Smooth muscle cell (in vitro differentiated cells): ENCODE data around the gene ZNF789. TPM values are rescaled to one million over a fixed set of nuclear protein-coding genes. Genes with fewer than 3 reads are reported as not detected.

Experiments used
- DNase-seq: peaks from one replicate; lab custom pipeline; 2025; ENCODE audit not compliant: unreplicated experiment; lab: John Stamatoyannopoulos, UW
- H2AFZ ChIP-seq: fragments of 200-600 bp; sonication (generic); 2 replicates; pipeline ENCODE4 v1.6.0; 2016; ENCODE audit warnings: antibody characterized with exemption, low read depth, mild to moderate bottlenecking
- H3F3A ChIP-seq: fragments of 200-600 bp; sonication (generic); 2 replicates; pipeline ENCODE4 v1.6.0; 2017; ENCODE audit warnings: antibody characterized with exemption, low read depth
- H3K27ac ChIP-seq: fragments of 200-600 bp; sonication (generic); 2 replicates; pipeline ENCODE4 v1.5.1; 2016; ENCODE audit warnings: low read depth, mild to moderate bottlenecking
- H3K27me3 ChIP-seq: fragments of 200-600 bp; sonication (generic); 2 replicates; pipeline ENCODE4 v1.6.1; 2016; ENCODE audit warnings: low read depth, mild to moderate bottlenecking
- H3K36me3 ChIP-seq: fragments of 200-600 bp; sonication (generic); 2 replicates; pipeline ENCODE4 v1.5.1; 2016; ENCODE audit warnings: low read depth
- H3K4me1 ChIP-seq: fragments of 200-600 bp; sonication (generic); 2 replicates; pipeline ENCODE4 v1.5.1; 2016; ENCODE audit warnings: low read depth
- H3K4me2 ChIP-seq: fragments of 200-600 bp; sonication (generic); 2 replicates; pipeline ENCODE4 v1.6.0; 2016; ENCODE audit warnings: mild to moderate bottlenecking
- H3K4me3 ChIP-seq: fragments of 200-600 bp; sonication (generic); 2 replicates; pipeline ENCODE4 v1.5.1; 2016; ENCODE audit warnings: mild to moderate bottlenecking
- H3K79me2 ChIP-seq: fragments of 200-600 bp; sonication (generic); 2 replicates; pipeline ENCODE4 v1.6.0; 2016; ENCODE audit warnings: low read depth, mild to moderate bottlenecking
- H3K9ac ChIP-seq: fragments of 200-600 bp; sonication (generic); 2 replicates; pipeline ENCODE4 v1.6.0; 2016; ENCODE audit warnings: low read depth
- H3K9me3 ChIP-seq: fragments of 200-600 bp; sonication (generic); replicated peaks from 2 replicates; pipeline ENCODE4 v1.5.1; 2016; ENCODE audit warnings: low read depth
- H4K20me1 ChIP-seq: fragments of 200-600 bp; sonication (generic); 2 replicates; pipeline ENCODE4 v1.6.0; 2016; ENCODE audit warnings: low read depth
- WGBS: methylation state at CpG from one replicate; pipeline ENCODE4 v1.1.7; 2016; ENCODE audit warnings: low lambda C conversion rate; 5-methylcytosine and 5-hydroxymethylcytosine counted together
- polyA plus RNA-seq: library from polyadenylated mRNA; unstranded; fragments of >200 nt; fragmentation: Nextera tagmentation; extraction: Ambion mirVana; gene quantifications from 2 replicates; pipeline ENCODE4 v1.2.1, GENCODE V29; 2016
- total RNA-seq: library from RNA; depleted of rRNA; stranded (reverse); fragments of >200 nt; gene quantifications from 2 replicates; pipeline ENCODE4 v1.2.3, GENCODE V29; 2014
- TF ChIP-seq, protein P1 (sequence below): fragments of 200-600 bp; sonication (generic); IDR thresholded peaks from 2 replicates; pipeline ENCODE4 v1.5.1; 2017; ENCODE audit warnings: borderline replicate concordance, mild to moderate bottlenecking, antibody characterized with exemption; ENCODE audit not compliant: insufficient read depth, poor library complexity, severe bottlenecking

Gene ZNF789
- total and polyA plus RNA-seq, 2 experiments from 2014 or later = 2.2 to 2.5 TPM

GRCh38 chr7:99456288-99456687, 16.4 kb upstream of the ZNF789 start:
- Histone ChIP-seq H3K4me1 (no peaks in the 10 kb centered on the region), H3K9me3 (no peaks in the 10 kb centered on the region), H3K79me2 (peaks cover 27% of the 10 kb centered on the region), H3K4me2 (no peak overlapping the region), H2AFZ (no peak overlapping the region), H3K9ac (no peak overlapping the region), H4K20me1 (peaks cover 49% of the 10 kb centered on the region), H3K27ac (no peak overlapping the region), H3F3A (peaks cover 8% of the 10 kb centered on the region), H3K27me3 (no peaks in the 10 kb centered on the region), H3K4me3 (no peak overlapping the region), H3K36me3 (no peaks in the 10 kb centered on the region)
- TF ChIP-seq, protein P1, sequence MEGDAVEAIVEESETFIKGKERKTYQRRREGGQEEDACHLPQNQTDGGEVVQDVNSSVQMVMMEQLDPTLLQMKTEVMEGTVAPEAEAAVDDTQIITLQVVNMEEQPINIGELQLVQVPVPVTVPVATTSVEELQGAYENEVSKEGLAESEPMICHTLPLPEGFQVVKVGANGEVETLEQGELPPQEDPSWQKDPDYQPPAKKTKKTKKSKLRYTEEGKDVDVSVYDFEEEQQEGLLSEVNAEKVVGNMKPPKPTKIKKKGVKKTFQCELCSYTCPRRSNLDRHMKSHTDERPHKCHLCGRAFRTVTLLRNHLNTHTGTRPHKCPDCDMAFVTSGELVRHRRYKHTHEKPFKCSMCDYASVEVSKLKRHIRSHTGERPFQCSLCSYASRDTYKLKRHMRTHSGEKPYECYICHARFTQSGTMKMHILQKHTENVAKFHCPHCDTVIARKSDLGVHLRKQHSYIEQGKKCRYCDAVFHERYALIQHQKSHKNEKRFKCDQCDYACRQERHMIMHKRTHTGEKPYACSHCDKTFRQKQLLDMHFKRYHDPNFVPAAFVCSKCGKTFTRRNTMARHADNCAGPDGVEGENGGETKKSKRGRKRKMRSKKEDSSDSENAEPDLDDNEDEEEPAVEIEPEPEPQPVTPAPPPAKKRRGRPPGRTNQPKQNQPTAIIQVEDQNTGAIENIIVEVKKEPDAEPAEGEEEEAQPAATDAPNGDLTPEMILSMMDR = no peak
- WGBS = 93% methylated on average over 13 of the region's 13 CpGs
- no peak for DNase-seq

DNA sequence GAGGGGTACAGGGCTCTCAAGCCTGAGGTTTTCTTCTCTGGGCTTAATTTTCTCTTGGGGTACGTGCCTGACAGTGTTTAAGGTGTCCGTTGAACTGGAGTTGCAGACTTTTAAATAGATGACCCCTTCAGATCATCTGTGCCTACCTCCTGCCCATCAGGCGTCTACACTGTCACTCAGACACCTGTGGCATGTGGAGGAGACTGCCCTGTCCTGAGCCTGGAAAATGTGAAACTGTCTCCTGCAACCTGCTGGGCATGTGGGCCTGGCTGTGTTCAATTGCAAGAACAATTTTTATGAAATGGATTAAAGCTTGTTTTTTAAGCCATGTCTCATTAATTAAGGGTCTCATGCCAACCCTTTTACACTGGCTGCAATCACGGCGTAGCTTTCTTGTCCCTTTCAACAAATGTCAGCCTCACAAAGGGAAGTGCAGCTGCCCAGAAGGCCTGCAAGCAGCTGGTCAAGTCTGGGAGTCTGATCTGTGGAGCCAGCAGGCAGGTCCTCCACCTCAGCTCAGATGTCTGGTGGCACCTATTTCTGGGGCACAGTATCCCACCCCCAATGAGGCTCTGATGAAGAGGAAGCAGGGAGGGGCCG, 15.5 kb upstream of the ZNF789 start:
- H4K20me1 ChIP-seq = peaks cover 56% of the 10 kb centered on the region

DNA sequence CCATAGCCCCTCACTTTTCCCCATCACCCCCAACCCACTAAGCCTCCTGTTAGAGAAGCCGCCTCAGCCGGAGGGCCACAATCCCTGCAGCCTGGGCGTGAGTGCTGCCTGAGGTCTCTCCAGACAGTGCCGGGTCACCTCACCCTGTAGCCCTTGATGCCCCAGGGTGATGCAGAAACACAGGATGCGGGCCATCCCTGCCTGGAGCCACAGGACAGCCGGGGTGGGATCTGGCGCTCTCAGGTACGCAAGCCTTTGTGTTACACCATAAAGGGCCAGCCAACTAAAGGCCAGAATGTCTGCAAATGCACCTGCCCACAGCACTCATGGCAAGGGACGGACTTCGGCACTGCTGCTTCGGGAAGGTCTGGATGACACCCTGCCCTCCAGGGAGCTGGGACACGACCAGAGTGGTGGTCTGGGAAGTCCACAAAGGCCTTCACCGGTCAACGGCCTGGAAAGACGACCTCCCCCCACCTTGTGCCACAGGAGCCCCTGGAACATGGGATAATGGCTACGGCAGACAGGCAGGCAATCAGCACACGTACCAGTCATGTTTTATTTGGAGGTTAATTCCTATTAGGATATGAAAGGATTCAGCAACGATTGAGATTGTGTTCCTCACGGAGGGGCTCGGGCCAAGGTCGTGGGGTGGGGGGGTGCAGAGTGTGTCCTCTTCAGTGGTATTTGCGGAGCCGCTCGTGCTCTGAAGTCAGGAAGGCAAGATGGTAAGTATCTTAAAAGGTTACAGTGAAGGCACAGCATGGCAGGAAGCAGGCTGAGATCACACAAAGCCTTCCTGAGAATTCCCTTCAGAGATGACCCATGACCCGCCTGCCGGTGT, 14.8 kb upstream of the ZNF789 start:
- Histone ChIP-seq H3F3A (peaks cover 8% of the 10 kb centered on the region), H3K36me3 (no peaks in the 10 kb centered on the region), H3K27me3 (no peaks in the 10 kb centered on the region), H3K27ac (no peak overlapping the region), H3K4me3 (no peak overlapping the region), H4K20me1 (peaks cover 62% of the 10 kb centered on the region), H2AFZ (no peak overlapping the region), H3K4me2 (no peak overlapping the region), H3K79me2 (peaks cover 43% of the 10 kb centered on the region), H3K4me1 (no peaks in the 10 kb centered on the region), H3K9ac (no peak overlapping the region), H3K9me3 (no peaks in the 10 kb centered on the region)
- TF ChIP-seq, protein P1 = no peak
- 96% methylated on average over 26 of the region's 26 CpGs for WGBS
- DNase-seq = no peak

More for the DNA sequence above, 15.5 kb upstream of the ZNF789 start:
- H3F3A ChIP-seq = peaks cover 8% of the 10 kb centered on the region
- no peaks in the 10 kb centered on the region for H3K9me3 ChIP-seq
- no peak overlapping the region for H3K27ac ChIP-seq
- no peak overlapping the region for H3K4me3 ChIP-seq
- WGBS = 98% methylated on average over 6 of the region's 6 CpGs
- TF ChIP-seq, protein P1 = no peak
- no peaks in the 10 kb centered on the region for H3K27me3 ChIP-seq
- DNase-seq = no peak
- H2AFZ ChIP-seq = no peak overlapping the region
- no peaks in the 10 kb centered on the region for H3K4me1 ChIP-seq
- H3K36me3 ChIP-seq = no peaks in the 10 kb centered on the region
- peaks cover 35% of the 10 kb centered on the region for H3K79me2 ChIP-seq
- H3K9ac ChIP-seq = no peak overlapping the region
- H3K4me2 ChIP-seq = no peak overlapping the region
